HEK293 (cell line): Measurements from ENCODE around the gene IGFLR1.

Experiments used
- CTCF ChIA-PET: fragments of 350-600 bp; formaldehyde crosslinking; extraction: SDS; loops from one replicate; lab custom pipeline; 2021; ENCODE audit warnings: antibody characterized with exemption; lab: Yijun Ruan, JAX
- POLR2A ChIA-PET: fragments of 300-600 bp; formaldehyde crosslinking; extraction: SDS; loops from one replicate; lab custom pipeline; 2020; ENCODE audit warnings: antibody characterized with exemption, inconsistent platforms; lab: Yijun Ruan, JAX
- H3K27ac ChIP-seq: fragments of 200-500 bp; sonication (Bioruptor generic); 2 replicates; pipeline ENCODE4 v1.5.1; 2014; ENCODE audit warnings: low read depth, low read length, control low read depth, inconsistent platforms; ENCODE audit errors: extremely low read depth
- H3K36me3 ChIP-seq, 2 experiments: fragments of 200-500 bp in 1 of 2; sonication (Bioruptor generic) in 1 of 2; 1 replicate in 1 of 2; 2 replicates in 1 of 2; pipeline ENCODE4 v1.5.1; 2014 to 2017; ENCODE audit warnings: inconsistent platforms in 2 of 2, low read length in 2 of 2; ENCODE audit not compliant: control insufficient read depth in 2 of 2, insufficient read depth in 1 of 2
- H3K4me1 ChIP-seq: fragments of 200-500 bp; sonication (Bioruptor generic); 2 replicates; pipeline ENCODE4 v1.5.1; 2014; ENCODE audit warnings: mild to moderate bottlenecking, low read length, inconsistent platforms; ENCODE audit not compliant: control insufficient read depth, insufficient read depth
- H3K4me3 ChIP-seq: 2 replicates; pipeline ENCODE4 v1.5.1; 2011; ENCODE audit warnings: low read depth, mild to moderate bottlenecking, control low read depth, low read length, moderate library complexity
- H3K9me3 ChIP-seq: fragments of 200-500 bp; sonication (Bioruptor generic); 2 replicates; pipeline ENCODE4 v1.5.1; 2014; ENCODE audit warnings: low read depth, low read length, inconsistent platforms; ENCODE audit not compliant: control insufficient read depth, insufficient read depth
- EGR2 ChIP-seq: fragments of 450-650 bp; formaldehyde crosslinking; IDR thresholded peaks from 2 replicates; pipeline ENCODE4 v1.5.1; 2016; ENCODE audit warnings: low read depth, missing biosample characterization, missing genetic modification characterization
- FEZF1 ChIP-seq: fragments of 450-650 bp; formaldehyde crosslinking; IDR thresholded peaks from 2 replicates; pipeline ENCODE4 v1.5.1; 2016; ENCODE audit warnings: missing biosample characterization, missing genetic modification characterization
- HOXA7 ChIP-seq: sonication (generic); formaldehyde crosslinking; IDR thresholded peaks from 2 replicates; pipeline ENCODE4 v1.8.1; 2022; ENCODE audit warnings: missing genetic modification reagents, borderline replicate concordance
- IKZF3 ChIP-seq: fragments of 450-650 bp; IDR thresholded peaks from 2 replicates; pipeline ENCODE4 v1.5.0; 2018; ENCODE audit warnings: missing biosample characterization, mild to moderate bottlenecking, missing genetic modification characterization, moderate library complexity
- OSR2 ChIP-seq: fragments of 450-650 bp; formaldehyde crosslinking; IDR thresholded peaks from 2 replicates; pipeline ENCODE4 v1.5.1; 2016; ENCODE audit warnings: missing biosample characterization, missing genetic modification characterization
- PRDM6 ChIP-seq: fragments of 450-650 bp; formaldehyde crosslinking; IDR thresholded peaks from 2 replicates; pipeline ENCODE4 v1.5.1; 2017; ENCODE audit warnings: missing biosample characterization, missing genetic modification characterization
- REPIN1 ChIP-seq: fragments of 450-650 bp; formaldehyde crosslinking; IDR thresholded peaks from 2 replicates; pipeline ENCODE4 v1.5.1; 2017; ENCODE audit warnings: missing biosample characterization, missing genetic modification characterization, low read depth
- ZBTB44 ChIP-seq: fragments of 450-650 bp; IDR thresholded peaks from 2 replicates; pipeline ENCODE4 v1.5.1; 2018; ENCODE audit warnings: missing biosample characterization, mild to moderate bottlenecking, missing genetic modification characterization
- ZBTB48 ChIP-seq: fragments of 450-650 bp; formaldehyde crosslinking; IDR thresholded peaks from 2 replicates; pipeline ENCODE4 v1.5.1; 2016; ENCODE audit warnings: missing biosample characterization, missing genetic modification characterization
- ZNF10 ChIP-seq: fragments of 450-650 bp; formaldehyde crosslinking; IDR thresholded peaks from 2 replicates; pipeline ENCODE4 v1.5.1; 2017; ENCODE audit warnings: missing biosample characterization, missing genetic modification characterization
- ZNF157 ChIP-seq: fragments of 450-650 bp; formaldehyde crosslinking; IDR thresholded peaks from 2 replicates; pipeline ENCODE4 v1.5.1; 2016; ENCODE audit warnings: missing biosample characterization, missing genetic modification characterization
- ZNF2 ChIP-seq: fragments of 450-650 bp; formaldehyde crosslinking; IDR thresholded peaks from 2 replicates; pipeline ENCODE4 v1.5.1; 2016; ENCODE audit warnings: missing biosample characterization, missing genetic modification characterization
- ZNF202 ChIP-seq: fragments of 450-650 bp; formaldehyde crosslinking; IDR thresholded peaks from 2 replicates; pipeline ENCODE4 v1.5.1; 2016; ENCODE audit warnings: missing biosample characterization, missing genetic modification characterization, borderline replicate concordance
- ZNF248 ChIP-seq: fragments of 450-650 bp; formaldehyde crosslinking; IDR thresholded peaks from 2 replicates; pipeline ENCODE4 v1.5.1; 2017; ENCODE audit warnings: missing biosample characterization, missing genetic modification characterization
- ZNF280C ChIP-seq: fragments of 450-650 bp; formaldehyde crosslinking; IDR thresholded peaks from 2 replicates; pipeline ENCODE4 v1.5.1; 2016; ENCODE audit warnings: missing biosample characterization, missing genetic modification characterization
- ZNF335 ChIP-seq: fragments of 450-650 bp; formaldehyde crosslinking; conservative IDR thresholded peaks from 2 replicates; pipeline ENCODE4 v1.5.1; 2016; ENCODE audit warnings: missing biosample characterization, missing genetic modification characterization
- ZNF341 ChIP-seq: fragments of 450-650 bp; formaldehyde crosslinking; IDR thresholded peaks from 2 replicates; pipeline ENCODE4; 2016; ENCODE audit warnings: low read depth, missing biosample characterization, missing genetic modification characterization
- ZNF473 ChIP-seq: fragments of 450-650 bp; formaldehyde crosslinking; IDR thresholded peaks from 2 replicates; pipeline ENCODE4 v1.5.1; 2017; ENCODE audit warnings: missing biosample characterization, missing genetic modification characterization
- ZNF501 ChIP-seq: fragments of 450-650 bp; formaldehyde crosslinking; IDR thresholded peaks from 2 replicates; pipeline ENCODE4 v1.5.1; 2016; ENCODE audit warnings: missing biosample characterization, missing genetic modification characterization
- ZNF510 ChIP-seq: fragments of 450-650 bp; formaldehyde crosslinking; IDR thresholded peaks from 2 replicates; pipeline ENCODE4 v1.5.1; 2018; ENCODE audit warnings: mild to moderate bottlenecking, missing genetic modification characterization, missing biosample characterization; ENCODE audit not compliant: insufficient replicate concordance
- ZNF560 ChIP-seq: fragments of 450-650 bp; formaldehyde crosslinking; IDR thresholded peaks from 2 replicates; pipeline ENCODE4 v1.5.1; 2017; ENCODE audit warnings: missing biosample characterization, missing genetic modification characterization, borderline replicate concordance
- ZNF561 ChIP-seq: fragments of 450-650 bp; IDR thresholded peaks from 2 replicates; pipeline ENCODE4 v1.5.1; 2018; ENCODE audit warnings: missing biosample characterization, missing genetic modification characterization, borderline replicate concordance
- ZNF585B ChIP-seq: fragments of 450-650 bp; formaldehyde crosslinking; IDR thresholded peaks from 2 replicates; pipeline ENCODE4 v1.5.1; 2016; ENCODE audit warnings: missing biosample characterization, missing genetic modification characterization
- ZNF692 ChIP-seq: fragments of 450-650 bp; formaldehyde crosslinking; IDR thresholded peaks from 2 replicates; pipeline ENCODE4 v1.5.1; 2016; ENCODE audit warnings: missing biosample characterization, missing genetic modification characterization
- ZNF701 ChIP-seq: fragments of 450-650 bp; formaldehyde crosslinking; IDR thresholded peaks from 2 replicates; pipeline ENCODE4 v1.5.1; 2016; ENCODE audit warnings: missing biosample characterization, missing genetic modification characterization
- ZNF747 ChIP-seq: fragments of 450-650 bp; formaldehyde crosslinking; IDR thresholded peaks from 2 replicates; pipeline ENCODE4 v1.5.1; 2016; ENCODE audit warnings: missing biosample characterization, missing genetic modification characterization
- ZNF777 ChIP-seq: fragments of 450-650 bp; formaldehyde crosslinking; IDR thresholded peaks from 2 replicates; pipeline ENCODE4 v1.5.1; 2017; ENCODE audit warnings: missing biosample characterization, missing genetic modification characterization, borderline replicate concordance
- ZNF792 ChIP-seq: fragments of 450-650 bp; formaldehyde crosslinking; IDR thresholded peaks from 2 replicates; pipeline ENCODE4 v1.5.1; 2016; ENCODE audit warnings: missing biosample characterization, missing genetic modification characterization
- TF ChIP-seq, protein P1 (sequence below): fragments of 450-650 bp; formaldehyde crosslinking; IDR thresholded peaks from 2 replicates; pipeline ENCODE4; 2016; ENCODE audit warnings: missing biosample characterization, missing genetic modification characterization

The IGFLR1 gene

DNA sequence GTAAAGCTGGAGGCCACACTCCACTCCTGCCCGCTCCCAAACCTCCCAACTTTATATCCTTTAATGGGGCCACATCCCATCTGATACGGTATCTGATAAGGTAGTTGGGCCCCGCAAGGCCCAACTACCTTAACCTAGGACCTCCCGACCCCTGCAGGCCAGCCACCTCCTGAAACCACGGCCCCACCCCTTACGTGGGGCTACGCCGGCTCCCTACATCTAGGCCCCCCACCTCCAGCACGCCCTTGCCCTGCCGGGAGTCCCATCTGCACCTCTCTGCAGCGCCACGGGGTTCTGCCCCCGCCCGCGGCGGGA is 2.2 kb downstream of the IGFLR1 start (continued):
- peak; percentile 34; the same call in 1 of the 2 replicates for TF ChIP-seq ZNF692 (tag by site-specific recombination)
- no peak for TF ChIP-seq ZNF248 (tag by site-specific recombination)
- peak; percentile 15; the same call in 1 of the 2 replicates for TF ChIP-seq ZNF2
- no peak for TF ChIP-seq PRDM6
- 0 out of 2 replicates have a peak, but pooled peaks have one; percentile 9 for TF ChIP-seq ZNF501 (tag by site-specific recombination)
- TF ChIP-seq ZNF202 (tag by site-specific recombination) = no peak
- TF ChIP-seq ZBTB44 = no peak
- TF ChIP-seq ZNF792 = no peak
- no peak for TF ChIP-seq ZNF280C (tag by site-specific recombination)
- no peak for TF ChIP-seq ZNF10
- TF ChIP-seq EGR2 (tag by site-specific recombination) = no peak

DNA sequence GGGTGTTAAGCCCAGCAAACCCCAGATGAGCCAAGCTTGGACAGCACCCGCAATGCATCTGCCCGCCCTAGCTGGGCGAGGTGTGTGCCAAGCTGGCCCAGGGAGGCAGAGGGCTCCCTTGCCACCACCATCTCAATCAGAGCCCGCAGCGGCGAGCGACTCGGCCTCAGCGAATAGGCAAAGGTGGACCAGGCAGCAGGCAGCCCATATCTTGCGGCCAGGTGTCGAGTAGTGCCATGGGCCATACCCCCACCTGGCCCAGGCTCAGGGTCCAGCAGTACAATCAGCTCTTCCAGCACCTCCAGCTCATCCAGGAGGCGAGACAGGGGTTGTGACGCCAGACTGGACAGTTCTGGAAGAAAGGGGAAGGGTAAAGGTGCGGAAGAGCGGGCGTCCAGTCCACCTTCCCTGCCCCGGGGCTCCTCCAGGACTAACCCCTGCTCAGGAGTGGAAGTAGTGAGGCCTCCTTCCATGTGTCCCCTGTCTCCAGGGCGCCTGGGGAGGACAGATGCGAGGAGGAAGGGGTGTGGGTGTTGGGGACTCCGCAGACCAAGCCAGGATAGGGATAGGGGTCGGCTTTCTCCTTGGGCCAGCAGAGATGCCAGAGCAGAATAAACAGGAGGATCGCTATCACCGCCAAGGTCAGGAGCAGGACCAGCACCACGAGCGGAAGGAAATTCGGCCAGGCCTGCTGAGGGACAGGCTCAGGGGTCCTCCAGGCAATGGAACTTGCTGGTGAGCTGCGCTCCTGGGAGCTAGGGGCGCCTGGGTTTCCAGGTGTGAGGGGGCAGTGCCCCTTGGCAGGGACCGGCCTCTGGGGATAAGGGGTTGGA is 2.8 kb downstream of the IGFLR1 start:
- no peaks in the 10 kb centered on the region; the same call in 1 of the 2 replicates for H3K9me3 ChIP-seq
- peaks cover 17% of the 10 kb centered on the region for H3K4me1 ChIP-seq
- H3K4me3 ChIP-seq = peak overlapping the region; percentile 52
- peaks cover 61 to 69% of the 10 kb centered on the region in 2 experiments for H3K36me3 ChIP-seq
- peak overlapping the region; percentile 97; the same call in 1 of the 2 replicates for H3K27ac ChIP-seq
- POLR2A ChIA-PET = interaction anchor here (0.8 to 7.7 kb wide), 27 partner anchors 9 to 475 kb away, joined by 3 to 204 read pairs (median 7); partner anchors contain the start of genes ARHGAP33, COX6B1, HSPB6 and LIN37
- CTCF ChIA-PET = interaction anchor here (0.5 to 1.6 kb wide), 4 partner anchors 9 to 192 kb away, joined by 3 to 8 read pairs (median 5); partner anchors contain the start of gene LIN37
- TF ChIP-seq ZNF248 (tag by site-specific recombination) (no peak), ZBTB48 (tag by site-specific recombination) (peak; percentile 86; the same call in 1 of the 2 replicates), ZNF341 (tag by site-specific recombination) (peak; percentile 41; the same call in 1 of the 2 replicates), ZNF335 (tag by site-specific recombination) (no peak), ZNF510 (tag by site-specific recombination) (no peak), OSR2 (no peak), REPIN1 (no peak), ZNF585B (tag by site-specific recombination) (no peak), ZNF701 (tag by site-specific recombination) (no peak), ZNF747 (tag by site-specific recombination) (no peak), ZNF561 (no peak), HOXA7 (CRISPR knock-in tag) (no peak), FEZF1 (no peak), IKZF3 (tag by site-specific recombination) (0 out of 2 replicates have a peak, but pooled peaks have one; percentile 19), ZNF473 (tag by site-specific recombination) (no peak), ZNF157 (tag by site-specific recombination) (no peak), ZNF202 (tag by site-specific recombination) (no peak), ZNF560 (tag by site-specific recombination) (no peak), ZNF777 (tag by site-specific recombination) (no peak)
- TF ChIP-seq, protein P1, sequence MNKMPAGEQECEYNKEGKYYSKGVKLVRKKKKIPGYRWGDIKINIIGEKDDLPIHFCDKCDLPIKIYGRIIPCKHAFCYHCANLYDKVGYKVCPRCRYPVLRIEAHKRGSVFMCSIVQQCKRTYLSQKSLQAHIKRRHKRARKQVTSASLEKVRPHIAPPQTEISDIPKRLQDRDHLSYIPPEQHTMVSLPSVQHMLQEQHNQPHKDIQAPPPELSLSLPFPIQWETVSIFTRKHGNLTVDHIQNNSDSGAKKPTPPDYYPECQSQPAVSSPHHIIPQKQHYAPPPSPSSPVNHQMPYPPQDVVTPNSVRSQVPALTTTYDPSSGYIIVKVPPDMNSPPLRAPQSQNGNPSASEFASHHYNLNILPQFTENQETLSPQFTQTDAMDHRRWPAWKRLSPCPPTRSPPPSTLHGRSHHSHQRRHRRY (tag by site-specific recombination) = no peak
